HG03159 (cell line): ENCODE data around the gene PLA2G3.

Experiments used
- ATAC-seq: cut with Tn5 transposase; IDR thresholded peaks from one replicate; pipeline ENCODE4 v1.9.1; 2021; ENCODE audit warnings: mild to moderate bottlenecking, moderate library complexity; ENCODE audit not compliant: unreplicated experiment

The PLA2G3 gene

DNA sequence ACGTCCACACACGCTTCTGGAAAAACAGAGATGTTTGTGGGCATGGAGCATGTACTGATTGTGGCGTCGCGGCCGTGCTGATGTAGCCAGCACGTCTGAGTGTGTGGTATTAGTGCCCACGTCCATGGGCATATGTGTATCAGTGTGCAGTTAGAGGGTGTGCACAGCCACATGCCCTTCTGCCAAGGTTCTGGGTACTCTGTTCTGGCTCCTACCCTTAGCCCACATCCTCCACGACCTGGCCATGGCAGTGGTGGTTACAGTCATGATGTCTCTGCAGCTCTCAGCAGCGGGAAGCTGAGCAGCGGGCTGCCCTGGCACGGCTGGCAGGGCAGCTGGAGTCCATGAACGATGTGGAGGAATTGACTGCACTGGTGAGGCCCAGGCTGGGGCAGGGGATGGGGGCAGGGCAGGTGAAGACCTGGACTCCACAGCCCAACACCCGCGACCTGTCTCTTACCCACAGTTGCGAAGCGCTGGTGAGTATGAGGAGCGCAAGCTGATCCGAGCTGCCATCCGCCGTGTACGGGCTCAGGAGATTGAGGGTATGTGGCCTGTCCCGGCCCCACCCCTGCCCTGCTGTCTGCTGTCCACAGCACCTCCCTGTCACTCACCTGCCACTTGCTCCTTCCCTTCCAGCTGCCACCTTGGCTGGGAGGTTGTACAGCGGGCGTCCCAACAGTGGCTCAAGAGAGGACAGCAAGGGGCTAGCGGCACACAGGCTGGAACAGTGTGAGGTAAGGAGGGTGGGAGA, 51.9 kb downstream of the PLA2G3 start:
- no peak for ATAC-seq

DNA sequence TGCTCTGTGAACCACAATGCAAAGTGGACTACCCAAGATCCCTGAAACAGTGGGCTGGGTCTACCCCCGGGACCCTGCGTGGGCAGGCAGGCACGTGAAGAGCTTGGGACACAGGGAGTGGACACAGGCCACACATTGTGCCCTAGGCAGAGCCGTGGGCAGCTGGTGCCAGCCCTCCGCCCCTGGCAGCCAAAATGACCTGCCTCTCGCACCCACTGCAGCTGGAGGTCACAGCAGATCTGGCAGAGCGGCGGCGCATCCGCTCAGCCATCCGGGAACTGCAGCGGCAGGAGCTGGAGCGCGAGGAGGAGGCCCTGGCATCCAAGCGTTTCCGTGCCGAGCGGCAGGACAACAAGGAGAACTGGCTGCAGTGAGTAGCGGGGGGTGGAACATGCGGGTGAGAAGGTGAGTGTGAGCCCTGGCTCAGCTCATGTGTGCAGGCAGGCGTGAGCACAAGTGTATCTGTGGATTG, 52.5 kb downstream of the PLA2G3 start:
- no peak for ATAC-seq

GRCh38 chr22:31086703-31087330, 53.5 kb downstream of the PLA2G3 start:
- ATAC-seq = no peak

DNA sequence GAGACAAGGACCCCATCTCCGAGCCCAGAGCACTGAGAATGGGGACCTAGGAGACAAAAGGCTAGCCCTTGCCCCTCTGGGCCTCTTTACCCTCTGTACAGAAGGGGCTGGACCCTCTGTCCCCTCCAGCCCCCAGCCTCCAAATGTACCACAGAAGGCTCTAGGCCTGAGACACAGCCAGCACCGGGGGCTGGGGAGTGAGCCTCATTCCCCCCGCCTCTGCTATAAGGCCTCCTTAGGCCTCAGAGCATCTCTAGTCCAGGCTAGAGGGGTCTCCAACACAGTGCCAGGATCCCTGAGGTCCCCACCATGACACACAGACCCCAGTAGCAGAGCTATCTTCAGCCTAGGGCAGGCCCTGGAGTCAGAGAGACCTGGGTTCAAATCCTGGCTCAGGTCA, 54.4 kb downstream of the PLA2G3 start:
- no peak for ATAC-seq

DNA sequence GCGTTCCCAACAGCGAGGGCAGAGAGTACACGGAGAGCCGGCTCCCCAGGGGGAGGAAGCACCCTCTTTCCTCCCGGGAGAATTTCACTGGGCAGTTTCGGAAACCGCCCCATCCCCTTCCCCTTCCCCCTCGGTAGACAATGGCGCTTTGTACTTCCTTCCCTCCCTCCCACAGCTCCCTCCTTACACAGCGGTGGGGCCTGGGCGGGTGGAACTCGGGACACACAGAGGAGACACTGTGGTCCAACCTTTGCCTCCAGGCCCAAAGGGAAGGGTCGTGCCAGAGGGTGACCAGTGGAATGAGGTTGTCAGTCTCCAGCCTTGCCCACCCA, 54.8 kb downstream of the PLA2G3 start:
- no peak for ATAC-seq

DNA sequence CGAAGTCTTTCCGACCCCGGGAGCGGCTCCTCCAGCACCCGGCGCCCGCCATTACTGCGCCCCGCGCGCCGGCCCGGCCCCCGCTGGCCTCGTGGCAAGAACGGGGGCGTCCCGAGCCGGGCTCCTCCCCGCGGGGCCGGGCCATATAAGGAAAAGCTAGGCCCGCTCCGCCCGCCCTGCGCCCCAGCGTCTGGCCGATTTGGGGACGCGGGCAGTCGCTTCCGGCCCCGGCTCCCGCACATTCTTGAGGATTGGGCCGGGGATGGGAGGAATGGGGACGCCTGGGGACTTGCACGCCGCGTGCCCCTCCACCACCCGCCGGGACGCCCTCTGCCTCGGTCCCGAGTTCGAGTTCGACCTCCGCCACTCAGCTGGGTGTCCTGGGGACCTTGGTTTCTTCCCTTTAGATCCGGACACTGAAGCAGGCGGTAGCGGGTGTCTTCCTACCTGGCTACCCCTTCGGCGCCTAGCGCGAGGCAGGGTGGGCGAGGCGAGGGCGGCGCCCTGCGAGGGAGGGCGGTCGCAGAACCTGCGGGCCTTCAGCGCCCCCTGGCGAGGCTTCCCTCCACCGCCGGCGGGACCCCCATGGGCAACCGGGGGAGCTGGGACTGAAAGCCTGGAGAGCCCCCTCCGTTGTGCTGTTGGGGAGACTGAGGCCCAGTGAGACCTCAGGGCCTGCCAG, 55.4 kb downstream of the PLA2G3 start:
- peak; percentile 54 for ATAC-seq
